Embryonic facial prominence (tissue), 1 donor: ENCODE data around the gene LEMD2.

Experiments
- DNase-seq: peaks from one replicate; pipeline ENCODE4 v3.0.0-alpha.2; 2016; ENCODE audit errors: extremely low spot score

The LEMD2 gene

GRCh38 chr6:33819021-33819420 is 30.1 kb upstream of the LEMD2 start:
- no peak for DNase-seq

- DNase-seq = no peak
Measured at GRCh38 chr6:33818293-33818692, 29.4 kb upstream of the LEMD2 start.

GRCh38 chr6:33817489-33817888 is 28.6 kb upstream of the LEMD2 start:
- no peak for DNase-seq

- DNase-seq = no peak
Measured at GRCh38 chr6:33816911-33817310, 28.0 kb upstream of the LEMD2 start.

- no peak for DNase-seq
Measured at GRCh38 chr6:33815854-33816253, 26.9 kb upstream of the LEMD2 start.

GRCh38 chr6:33813990-33814985 is 25.4 kb upstream of the LEMD2 start:
- DNase-seq = no peak

GRCh38 chr6:33813246-33813904 is 24.4 kb upstream of the LEMD2 start:
- DNase-seq = no peak

GRCh38 chr6:33812669-33813068 is 23.7 kb upstream of the LEMD2 start:
- no peak for DNase-seq

- DNase-seq = no peak
Measured at GRCh38 chr6:33809594-33809993, 20.7 kb upstream of the LEMD2 start.

- no peak for DNase-seq
Measured at GRCh38 chr6:33808641-33809180, 19.8 kb upstream of the LEMD2 start.

GRCh38 chr6:33807606-33808005 is 18.7 kb upstream of the LEMD2 start:
- no peak for DNase-seq

GRCh38 chr6:33806841-33807240 is 17.9 kb upstream of the LEMD2 start:
- DNase-seq = no peak

- no peak for DNase-seq
Measured at GRCh38 chr6:33803571-33804053, 14.7 kb upstream of the LEMD2 start, which contains the start of gene MLN. Gene MLN, minus strand, starts transcription at chr6:33804003. Its CDS starts 2,840 bp downstream, at chr6:33801163.

- no peak for DNase-seq
Measured at GRCh38 chr6:33802186-33802958, 13.4 kb upstream of the LEMD2 start.

GRCh38 chr6:33801611-33802010 is 12.7 kb upstream of the LEMD2 start:
- DNase-seq = no peak

GRCh38 chr6:33800248-33800969 is 11.5 kb upstream of the LEMD2 start:
- DNase-seq = no peak

GRCh38 chr6:33799454-33800113 is 10.7 kb upstream of the LEMD2 start:
- DNase-seq = no peak

GRCh38 chr6:33798343-33798848 is 9.5 kb upstream of the LEMD2 start:
- no peak for DNase-seq

GRCh38 chr6:33797626-33798342 is 8.9 kb upstream of the LEMD2 start:
- DNase-seq = no peak
